Amygdala (tissue), 56 donors: ENCODE measurements around the gene ALMS1.
"Not testable (repeated sequence)": the region's sequence is repeated elsewhere in the genome, so short reads cannot be mapped to it uniquely, and the experiment has no call there.

Experiments
- DNase-seq, 56 donors: peaks; one replicate each; lab custom pipeline; 2025; lab: John Stamatoyannopoulos, UW

The ALMS1 gene

GRCh38 chr2:73488079-73488478 lies 102.4 kb downstream of the ALMS1 start:
- DNase-seq, result no peak

GRCh38 chr2:73489053-73489452 lies 103.4 kb downstream of the ALMS1 start:
- no peak for DNase-seq

GRCh38 chr2:73494031-73494430 lies 108.4 kb downstream of the ALMS1 start:
- DNase-seq, result no peak

- DNase-seq, result no peak
These were observed 118.4 kb downstream of the ALMS1 start for GRCh38 chr2:73503992-73504570.

- DNase-seq, result not testable (repeated sequence)
These were observed 119.2 kb downstream of the ALMS1 start for GRCh38 chr2:73504850-73505249.

- DNase-seq, result not testable (repeated sequence)
These were observed 124.8 kb downstream of the ALMS1 start for GRCh38 chr2:73510470-73510869.

- no peak for DNase-seq
These were observed 130.4 kb downstream of the ALMS1 start for GRCh38 chr2:73516033-73516432.

- no peak for DNase-seq
These were observed 143.1 kb downstream of the ALMS1 start for GRCh38 chr2:73528688-73529087.

GRCh38 chr2:73530773-73531172 lies 145.1 kb downstream of the ALMS1 start:
- not testable (repeated sequence) for DNase-seq

GRCh38 chr2:73532381-73532780 lies 146.7 kb downstream of the ALMS1 start:
- DNase-seq, result no peak

GRCh38 chr2:73536133-73536840 lies 150.7 kb downstream of the ALMS1 start:
- no peak for DNase-seq

GRCh38 chr2:73560875-73561274 lies 175.2 kb downstream of the ALMS1 start:
- DNase-seq, result not testable (repeated sequence)

GRCh38 chr2:73561422-73561821 lies 175.8 kb downstream of the ALMS1 start:
- no peak for DNase-seq

GRCh38 chr2:73564986-73565385 lies 179.3 kb downstream of the ALMS1 start:
- DNase-seq, result no peak

- DNase-seq, result no peak
These were observed 180.7 kb downstream of the ALMS1 start for GRCh38 chr2:73566288-73566878.

GRCh38 chr2:73575261-73575660 lies 189.6 kb downstream of the ALMS1 start:
- DNase-seq, result no peak

- DNase-seq, result no peak
These were observed 196.7 kb downstream of the ALMS1 start for GRCh38 chr2:73582364-73582763.

- peak in 6 of 56 donors; percentile 1 to 5 (median 3) for DNase-seq
These were observed 202.5 kb downstream of the ALMS1 start for GRCh38 chr2:73588177-73588576.

- DNase-seq, result no peak
These were observed 208.0 kb downstream of the ALMS1 start for GRCh38 chr2:73593680-73594079.

GRCh38 chr2:73594251-73594650 lies 208.6 kb downstream of the ALMS1 start:
- DNase-seq, result no peak

GRCh38 chr2:73601780-73602179 lies 216.1 kb downstream of the ALMS1 start:
- no peak for DNase-seq

GRCh38 chr2:73603099-73603588 lies 217.5 kb downstream of the ALMS1 start:
- DNase-seq, result not testable (repeated sequence)
